GM19099 (cell line): ENCODE results near the gene CIDEA.

ENCODE experiments used
- POLR2A ChIP-seq: IDR thresholded peaks from 3 replicates; pipeline ENCODE4 v1.6.1; 2011; ENCODE audit warnings: low read depth; ENCODE audit not compliant: insufficient read length; ENCODE audit errors: extremely low read depth

CIDEA gene

DNA sequence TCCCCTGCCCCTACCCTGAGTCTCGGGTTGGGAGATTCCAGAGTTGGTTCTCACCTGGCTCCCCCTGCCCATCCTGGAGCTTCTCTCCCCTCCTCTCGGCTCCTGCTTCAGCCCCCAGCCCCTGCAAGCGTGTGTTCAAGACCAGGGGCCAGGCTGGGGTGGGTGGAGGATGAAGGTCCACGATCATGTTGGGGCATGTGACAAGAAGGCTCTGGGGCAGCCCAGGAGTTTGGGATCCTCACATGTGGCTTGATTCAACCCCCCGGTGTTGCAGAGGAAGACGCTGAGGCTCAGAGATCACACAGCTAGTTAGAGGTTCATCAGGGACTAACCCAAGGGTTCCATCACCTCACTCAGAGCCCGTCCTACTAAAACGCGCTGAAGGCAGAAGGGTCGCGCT, 39.7 kb downstream of the CIDEA start:
- TF ChIP-seq POLR2A, result no peak

DNA sequence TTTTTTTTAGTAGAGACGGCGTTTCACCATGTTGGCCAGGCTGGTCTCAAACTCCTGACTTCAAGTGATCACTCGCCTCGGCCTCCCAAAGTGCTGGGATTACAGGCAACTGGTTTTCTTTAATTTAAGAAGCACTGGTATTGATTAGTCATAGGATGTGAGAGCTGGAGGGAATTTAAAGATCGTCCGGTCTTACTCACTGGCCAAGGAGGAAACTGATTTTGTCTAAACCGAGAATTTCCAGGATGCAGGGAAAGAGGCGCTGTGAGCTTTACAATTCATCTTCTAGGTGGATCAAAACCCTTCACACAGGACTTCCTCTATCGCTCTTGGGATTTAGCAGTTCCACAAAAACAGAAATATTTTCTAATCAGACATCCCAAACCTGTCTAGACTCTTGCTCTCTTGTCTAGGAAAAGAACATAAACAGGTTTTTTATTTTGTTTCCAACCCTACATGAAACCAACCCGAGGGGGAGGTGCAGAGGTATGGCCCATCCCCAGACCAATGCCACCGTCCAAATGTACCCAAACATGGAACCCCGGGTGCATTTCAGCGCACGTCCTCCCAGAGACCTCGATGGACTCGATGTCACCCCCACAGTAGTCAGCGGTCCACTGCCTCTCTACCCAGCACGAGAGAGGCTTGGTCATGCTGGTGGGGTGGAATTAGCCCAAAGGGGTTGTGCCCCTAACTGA, 41.4 kb downstream of the CIDEA start:
- no peak for TF ChIP-seq POLR2A

DNA sequence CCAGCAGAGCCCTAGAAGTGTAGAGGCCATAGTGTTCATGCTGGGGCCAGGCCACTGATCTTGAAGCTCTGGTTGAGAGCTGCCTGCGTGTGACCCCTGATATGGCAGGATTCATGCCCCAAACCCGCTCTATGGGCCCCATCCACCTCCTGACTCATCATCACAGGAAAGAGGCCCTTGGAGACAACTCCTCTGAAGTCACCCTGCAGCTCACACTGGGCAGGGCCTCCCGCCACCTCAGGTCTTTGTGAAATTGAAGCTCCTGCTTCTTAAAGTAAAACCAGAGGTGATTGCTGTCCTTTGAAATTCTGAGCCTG, 41.9 kb downstream of the CIDEA start:
- TF ChIP-seq POLR2A, result no peak

DNA sequence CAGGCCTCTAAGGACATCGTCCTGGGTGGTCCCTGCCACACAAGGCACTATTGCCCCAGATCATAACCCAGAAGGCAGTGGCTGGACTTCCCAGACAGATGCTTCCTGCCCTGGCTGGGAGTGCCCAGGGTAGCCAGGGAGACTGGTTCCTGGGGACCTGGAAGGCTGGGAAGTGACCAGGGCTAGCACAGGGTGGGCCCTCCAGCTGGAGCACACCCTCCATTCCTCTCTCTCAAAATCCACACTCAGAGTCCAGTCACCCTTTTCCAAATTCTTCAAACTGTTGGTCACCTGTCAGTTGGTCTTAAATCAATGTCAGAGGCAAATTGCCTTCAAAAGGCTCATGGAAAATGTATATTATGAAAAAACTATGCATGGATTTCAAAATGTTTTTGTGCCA, 42.3 kb downstream of the CIDEA start:
- TF ChIP-seq POLR2A, result no peak

DNA sequence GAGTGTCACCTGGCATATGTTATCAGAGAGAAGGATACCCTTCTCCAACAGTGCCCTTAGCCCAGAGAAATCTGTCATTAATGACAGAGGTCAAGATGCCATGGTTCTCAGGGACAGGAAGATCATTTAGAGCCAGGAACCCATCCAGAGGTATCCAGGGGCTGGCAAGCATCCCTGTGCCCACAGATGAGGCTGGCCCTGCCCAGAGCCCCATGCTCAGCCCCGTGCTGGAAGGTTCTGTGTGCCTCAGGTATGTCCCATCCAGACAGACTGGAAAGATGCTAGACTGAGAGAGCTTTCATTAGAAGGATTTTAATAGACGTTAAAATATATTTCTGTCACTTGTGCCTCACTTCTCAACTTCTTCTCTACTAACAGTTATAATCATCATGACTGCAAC, 45.7 kb downstream of the CIDEA start:
- TF ChIP-seq POLR2A, result no peak

DNA sequence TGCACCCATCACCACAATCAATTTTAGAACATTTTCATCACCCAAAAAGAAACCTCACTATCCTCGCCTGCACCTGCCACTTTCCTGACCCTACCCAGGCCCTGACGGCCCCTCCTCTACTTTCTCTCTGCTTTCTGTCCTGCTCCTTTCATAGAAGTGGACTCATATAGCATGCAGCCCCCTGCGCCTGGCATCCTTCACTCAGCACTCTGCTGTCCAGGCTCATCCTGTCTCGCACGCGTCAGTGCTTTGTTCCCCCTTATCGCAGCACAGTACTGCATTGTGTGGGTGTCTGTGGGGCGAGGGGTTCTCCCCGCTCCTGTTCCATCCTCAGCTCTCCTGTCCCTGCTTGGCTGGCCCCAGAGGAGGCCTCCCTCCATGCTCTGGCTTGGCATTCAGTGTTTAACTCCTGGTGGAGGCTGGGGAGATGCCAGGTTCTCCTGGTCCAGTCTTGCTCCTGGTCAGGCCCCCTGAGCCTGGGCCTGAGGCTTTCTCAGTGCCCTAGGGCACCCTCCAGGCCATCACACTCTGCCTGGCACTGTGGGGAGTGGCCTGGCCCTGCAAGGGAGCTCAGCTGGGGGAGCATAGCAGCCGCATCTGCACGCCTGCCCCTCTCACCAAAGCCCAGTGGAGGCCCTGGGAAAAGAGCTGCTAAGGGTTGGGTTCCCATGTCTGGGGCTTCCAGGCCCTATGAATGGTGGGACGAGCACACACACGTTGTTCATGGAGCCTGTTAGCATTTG, 47.3 kb downstream of the CIDEA start:
- TF ChIP-seq POLR2A, result no peak

DNA sequence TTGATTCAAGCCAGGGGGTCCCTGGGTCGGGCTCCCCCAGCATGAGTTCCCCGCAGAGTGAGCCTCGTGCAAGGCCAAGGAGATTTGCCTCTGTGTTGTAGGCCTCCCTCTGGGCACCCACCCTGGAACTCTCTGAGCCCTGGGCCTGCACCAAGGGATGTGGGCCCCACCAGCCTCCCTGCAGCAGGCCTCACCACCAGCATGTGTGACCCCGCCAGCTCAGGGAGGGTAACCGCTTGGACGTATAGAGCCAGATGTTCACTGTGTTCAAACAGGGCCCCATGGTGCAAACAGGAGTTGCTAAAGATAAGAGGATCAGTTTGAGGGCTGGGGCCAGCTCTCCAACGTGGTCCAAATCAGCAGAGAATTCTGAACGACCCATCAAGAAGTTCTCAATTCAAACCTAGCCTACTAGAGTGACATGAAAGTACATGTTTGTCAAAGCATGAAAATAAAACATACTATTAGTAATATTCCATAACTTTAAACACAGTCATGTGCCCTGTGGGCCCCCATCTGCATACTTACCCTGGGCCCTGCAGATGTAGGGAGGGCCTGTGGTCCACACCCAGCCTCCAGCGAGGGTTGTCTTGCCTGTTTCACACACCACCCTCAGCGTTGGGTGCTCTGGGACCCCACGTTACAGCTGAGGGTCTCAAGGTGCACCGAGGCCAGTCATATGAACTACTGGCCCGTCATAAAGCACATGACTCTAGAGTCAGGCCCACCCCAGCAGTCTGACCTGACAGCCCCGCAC, 48.4 kb downstream of the CIDEA start:
- TF ChIP-seq POLR2A, result no peak

DNA sequence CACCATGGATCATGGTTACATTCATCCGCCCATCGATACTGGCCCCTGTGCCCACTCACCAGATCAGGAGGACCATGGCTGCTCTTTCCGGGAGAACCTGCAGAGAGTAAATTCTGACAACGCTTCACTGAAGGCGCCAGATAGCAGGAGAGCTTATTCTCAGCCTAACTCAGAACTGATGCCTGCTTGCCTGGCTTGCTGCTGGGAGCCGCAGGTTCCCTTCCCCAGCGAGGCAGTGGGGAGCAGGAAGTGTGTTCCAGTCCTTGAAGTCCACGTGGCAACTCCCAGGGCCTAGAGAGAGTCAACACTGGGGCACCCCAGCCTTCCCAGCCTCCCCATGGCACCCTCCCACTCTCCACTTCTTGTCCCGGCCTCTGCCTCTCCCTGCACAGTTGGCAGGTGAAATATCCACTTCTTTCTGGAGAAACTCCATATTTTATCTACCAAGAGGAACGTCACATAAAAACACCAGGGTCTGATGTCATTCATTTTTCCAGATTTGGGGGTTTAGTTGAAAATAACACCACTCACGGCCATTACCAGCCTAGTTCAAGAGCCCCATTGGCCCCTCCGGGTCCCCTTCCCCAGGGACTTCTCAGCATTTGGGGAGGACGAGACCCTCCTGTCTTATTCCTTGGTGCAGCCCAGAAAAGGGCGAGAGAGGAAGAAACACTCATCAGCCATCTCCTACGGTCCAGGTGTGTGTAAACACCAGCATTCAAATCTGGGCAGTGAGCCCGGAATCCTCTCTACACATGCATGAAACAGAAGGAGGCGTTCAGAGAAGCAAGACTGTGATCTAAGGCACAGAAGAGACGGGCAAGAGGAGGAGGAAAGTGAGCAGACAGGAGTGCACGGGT, 50.4 kb downstream of the CIDEA start:
- TF ChIP-seq POLR2A, result no peak

DNA sequence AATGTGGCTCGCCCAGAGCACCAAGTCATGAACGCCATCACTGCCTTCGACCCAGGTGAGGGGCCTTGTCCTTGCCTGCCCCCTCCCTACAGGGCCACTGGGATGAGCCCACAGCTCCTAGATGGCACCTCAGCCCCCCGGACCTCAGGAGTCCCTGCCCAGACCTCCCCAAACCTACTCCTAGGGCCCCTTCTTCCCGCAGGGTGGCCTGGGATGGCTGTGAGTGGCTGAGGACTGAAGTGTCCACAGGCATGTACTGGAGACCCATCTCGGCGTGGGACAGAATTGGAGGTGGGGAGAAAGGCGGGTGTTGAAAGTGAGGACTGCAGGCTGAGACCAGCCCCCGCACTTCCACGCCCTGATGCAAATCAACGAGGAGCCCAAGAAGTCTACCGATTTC, 51.0 kb downstream of the CIDEA start:
- no peak for TF ChIP-seq POLR2A

DNA sequence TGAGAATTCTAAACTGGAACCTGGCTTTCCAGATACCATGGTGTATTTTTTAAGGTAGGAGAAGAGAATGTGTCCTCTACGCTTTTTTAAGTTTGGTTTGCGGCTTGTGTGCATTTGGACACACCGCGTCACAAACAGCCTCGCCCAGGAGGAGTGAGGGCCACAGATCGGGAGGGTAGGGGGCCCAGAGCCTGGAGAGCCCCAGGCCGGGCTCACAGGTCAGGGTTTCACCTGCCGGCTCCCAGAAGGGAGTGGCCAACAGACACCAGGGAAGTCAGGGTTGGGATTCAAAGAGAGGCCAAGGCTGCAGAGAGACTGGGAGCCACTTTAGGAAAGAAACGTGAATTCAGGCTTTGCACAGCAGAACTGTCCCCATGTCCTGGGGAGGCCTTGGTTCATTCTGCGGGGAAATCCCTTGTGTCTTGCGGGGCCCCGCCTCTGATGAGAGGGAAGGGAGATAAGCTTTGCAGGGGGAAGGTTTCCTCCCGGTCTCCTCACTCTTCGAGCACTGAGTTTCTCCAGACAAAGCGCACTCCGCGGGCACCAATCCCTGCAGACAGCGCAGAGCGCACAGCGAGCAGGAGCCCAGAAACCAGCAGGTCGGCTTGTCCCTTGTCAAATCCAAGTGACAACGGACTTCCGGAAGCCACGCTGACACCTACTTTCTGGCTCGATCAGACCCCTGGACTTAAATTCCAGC, 51.9 kb downstream of the CIDEA start:
- TF ChIP-seq POLR2A, result no peak

DNA sequence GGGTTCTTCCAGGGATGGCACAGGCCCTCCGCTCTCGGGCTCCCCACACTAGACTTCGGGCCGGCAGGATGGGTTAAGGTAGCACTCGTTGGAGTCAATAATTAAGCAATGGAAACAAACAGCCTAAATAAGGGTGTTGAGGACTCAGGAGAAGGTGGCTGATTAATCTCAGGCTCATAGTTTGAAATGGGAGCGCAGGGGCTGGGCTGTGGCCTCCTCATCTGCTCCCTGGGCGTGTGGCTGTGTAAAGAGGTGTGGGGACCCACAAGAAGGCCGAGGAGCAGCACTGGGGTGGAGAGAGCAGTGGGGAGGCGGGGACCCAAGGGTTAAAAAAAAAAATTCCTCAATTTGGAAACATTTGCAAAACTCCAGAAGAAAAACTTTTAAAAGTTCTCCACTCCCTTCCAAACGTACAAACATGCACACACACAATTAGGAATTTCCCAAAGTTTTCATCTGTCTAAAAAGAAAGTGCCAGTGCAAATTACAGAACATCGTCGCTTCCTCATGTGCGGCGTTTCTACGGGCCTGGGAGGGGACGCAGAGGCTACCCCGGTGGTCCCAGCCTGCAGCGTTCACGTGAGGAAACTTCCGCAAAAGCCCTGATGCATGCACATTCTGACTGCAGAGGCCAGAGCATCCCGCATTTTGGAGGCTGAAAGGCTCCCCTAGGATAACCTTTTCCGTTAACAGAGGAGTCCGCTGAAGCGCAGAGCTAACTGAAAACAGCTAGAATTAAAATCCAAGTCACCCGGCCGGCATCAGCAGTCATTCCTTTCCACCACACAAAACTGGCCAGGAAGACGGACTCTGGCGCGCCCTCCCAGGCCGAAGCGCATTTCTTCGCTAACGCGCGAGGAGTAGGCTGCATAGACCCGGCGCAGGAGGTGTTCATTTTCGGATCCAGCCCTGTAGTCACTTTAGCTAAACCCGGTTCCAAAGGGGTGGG, 52.9 kb downstream of the CIDEA start:
- TF ChIP-seq POLR2A, result no peak

DNA sequence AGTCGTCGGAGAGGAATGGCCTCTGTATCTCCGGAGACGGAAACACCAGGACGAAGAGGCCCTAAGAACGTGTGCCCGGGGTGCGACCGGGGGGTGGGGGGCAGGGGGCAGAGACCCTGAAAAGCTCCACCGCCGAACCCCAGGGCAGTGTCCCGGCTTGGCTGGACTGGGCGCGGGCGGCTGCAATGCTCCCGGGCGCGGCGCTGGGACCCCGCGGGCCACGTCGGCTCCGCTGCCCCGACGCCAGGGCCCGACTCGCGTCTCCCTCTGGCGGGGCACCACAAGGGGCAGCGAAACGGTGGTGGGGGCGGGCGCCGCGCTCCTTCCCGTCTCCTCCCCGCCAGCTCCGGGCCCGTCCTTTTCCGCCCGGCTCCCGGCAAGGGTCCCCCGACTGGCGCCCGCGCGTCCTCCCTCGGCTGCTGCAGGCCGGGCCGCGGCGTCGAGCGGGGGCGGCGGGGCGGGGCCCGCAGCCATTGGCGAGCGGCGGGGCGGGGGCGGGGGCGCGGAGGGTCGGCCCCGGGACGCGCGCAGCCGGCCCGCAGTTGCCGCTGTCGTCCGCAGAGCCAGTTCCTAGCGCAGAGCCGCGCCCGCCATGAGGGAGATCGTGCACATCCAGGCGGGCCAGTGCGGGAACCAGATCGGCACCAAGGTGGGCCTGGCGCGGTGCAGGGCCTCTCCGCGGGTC, 53.7 kb downstream of the CIDEA start, which contains the start of gene TUBB6:
Gene TUBB6, plus strand, starts transcription at position 541 of the 685 bp plus-strand sequence. Its CDS starts 52 bp downstream, at position 593.
- peak; percentile 77 for TF ChIP-seq POLR2A
